ENCODE measurements around the gene KIZ.

KIZ gene

GRCh38 chr20:21181028-21181427 is 55.1 kb downstream of the KIZ start:
- Histone ChIP-seq H3K4me3 (ENCODE audit: low read depth in 1 of 2, low read length in 2 of 2) (no peak overlapping the region), H3K9ac (ENCODE audit: low read depth, low read length) (no peak overlapping the region), H3K36me3 (ENCODE audit: insufficient read depth, low read length) (no peaks in the 10 kb centered on the region), H3K27me3 (ENCODE audit: insufficient read depth, low read length, poor library complexity) (no peaks in the 10 kb centered on the region), H3K79me2 (ENCODE audit: insufficient read depth, low read length) (no peaks in the 10 kb centered on the region), H4K20me1 (ENCODE audit: insufficient read depth, low read length) (no peaks in the 10 kb centered on the region), H3K9me3 (ENCODE audit: insufficient read depth, low read length, severe bottlenecking) (no peaks in the 10 kb centered on the region), H3K27ac (ENCODE audit: low read length) (no peak overlapping the region), H3K4me2 (ENCODE audit: insufficient read depth, low read length) (no peak overlapping the region), H2AFZ (ENCODE audit: low read depth, low read length) (no peak overlapping the region), H3K4me1 (ENCODE audit: insufficient read depth, low read length) (peaks cover 3% of the 10 kb centered on the region)
- no peak for TF ChIP-seq EZH2 (IDR thresholded peaks at IDR 0.05; ENCODE audit: borderline replicate concordance, low read depth, low read length, severe bottlenecking)
- TF ChIP-seq CTCF (IDR thresholded peaks at IDR 0.05; ENCODE audit: borderline replicate concordance, extremely low read depth, low read length, poor library complexity, severe bottlenecking), result no peak
- ATAC-seq (ENCODE audit: insufficient read depth, low read depth) (no peak), DNase-seq (no peak)

GRCh38 chr20:21182832-21183563 is 57.1 kb downstream of the KIZ start:
- H2AFZ ChIP-seq (ENCODE audit: low read depth, low read length), result no peak overlapping the region
- no peak overlapping the region for H3K4me3 ChIP-seq (ENCODE audit: low read depth in 1 of 2, low read length in 2 of 2)
- no peaks in the 10 kb centered on the region for H3K79me2 ChIP-seq (ENCODE audit: insufficient read depth, low read length)
- no peak overlapping the region for H3K4me2 ChIP-seq (ENCODE audit: insufficient read depth, low read length)
- no peaks in the 10 kb centered on the region for H3K9me3 ChIP-seq (ENCODE audit: insufficient read depth, low read length, severe bottlenecking)
- H3K9ac ChIP-seq (ENCODE audit: low read depth, low read length), result no peak overlapping the region
- no peaks in the 10 kb centered on the region for H4K20me1 ChIP-seq (ENCODE audit: insufficient read depth, low read length)
- no peaks in the 10 kb centered on the region for H3K27me3 ChIP-seq (ENCODE audit: insufficient read depth, low read length, poor library complexity)
- H3K4me1 ChIP-seq (ENCODE audit: insufficient read depth, low read length), result no peaks in the 10 kb centered on the region
- TF ChIP-seq CTCF (IDR thresholded peaks at IDR 0.05; ENCODE audit: borderline replicate concordance, extremely low read depth, low read length, poor library complexity, severe bottlenecking) (no peak), EZH2 (IDR thresholded peaks at IDR 0.05; ENCODE audit: borderline replicate concordance, low read depth, low read length, severe bottlenecking) (no peak)
- no peaks in the 10 kb centered on the region for H3K36me3 ChIP-seq (ENCODE audit: insufficient read depth, low read length)
- H3K27ac ChIP-seq (ENCODE audit: low read length), result no peak overlapping the region
- ATAC-seq (ENCODE audit: insufficient read depth, low read depth) (no peak), DNase-seq (no peak)

GRCh38 chr20:21183722-21184121 is 57.8 kb downstream of the KIZ start:
- no peak for ATAC-seq (ENCODE audit: insufficient read depth, low read depth)
- Histone ChIP-seq H3K27me3 (ENCODE audit: insufficient read depth, low read length, poor library complexity) (no peaks in the 10 kb centered on the region), H3K36me3 (ENCODE audit: insufficient read depth, low read length) (no peaks in the 10 kb centered on the region), H2AFZ (ENCODE audit: low read depth, low read length) (no peak overlapping the region), H3K4me3 (ENCODE audit: low read depth in 1 of 2, low read length in 2 of 2) (no peak overlapping the region), H3K9ac (ENCODE audit: low read depth, low read length) (no peak overlapping the region), H3K4me2 (ENCODE audit: insufficient read depth, low read length) (no peak overlapping the region), H3K79me2 (ENCODE audit: insufficient read depth, low read length) (no peaks in the 10 kb centered on the region), H3K27ac (ENCODE audit: low read length) (no peak overlapping the region), H3K9me3 (ENCODE audit: insufficient read depth, low read length, severe bottlenecking) (no peaks in the 10 kb centered on the region), H4K20me1 (ENCODE audit: insufficient read depth, low read length) (no peaks in the 10 kb centered on the region), H3K4me1 (ENCODE audit: insufficient read depth, low read length) (no peaks in the 10 kb centered on the region)
- no peak for DNase-seq
- no peak for TF ChIP-seq EZH2 (IDR thresholded peaks at IDR 0.05; ENCODE audit: borderline replicate concordance, low read depth, low read length, severe bottlenecking)
- TF ChIP-seq CTCF (IDR thresholded peaks at IDR 0.05; ENCODE audit: borderline replicate concordance, extremely low read depth, low read length, poor library complexity, severe bottlenecking), result no peak

Measured in DND-41 (cell line).